ENCODE results near the gene CAMTA2.

The CAMTA2 gene

GRCh38 chr17:4966844-4967538, 20.5 kb downstream of the CAMTA2 start:
- peak; percentile 94 for DNase-seq

- DNase-seq = no peak
These were observed 22.0 kb downstream of the CAMTA2 start for GRCh38 chr17:4965311-4965986.

- DNase-seq = no peak
These were observed 27.1 kb downstream of the CAMTA2 start for GRCh38 chr17:4960279-4960922.

GRCh38 chr17:4959261-4959965, 28.1 kb downstream of the CAMTA2 start:
- no peak for DNase-seq

- DNase-seq = no peak
These were observed 29.4 kb downstream of the CAMTA2 start for GRCh38 chr17:4958102-4958501.

GRCh38 chr17:4956493-4957061, 30.9 kb downstream of the CAMTA2 start:
- peak; percentile 33 for DNase-seq

- DNase-seq = no peak
These were observed 32.4 kb downstream of the CAMTA2 start for GRCh38 chr17:4955091-4955490.

- no peak for DNase-seq
These were observed 34.0 kb downstream of the CAMTA2 start for GRCh38 chr17:4953451-4953961.

GRCh38 chr17:4951486-4951885, 36.0 kb downstream of the CAMTA2 start:
- no peak for DNase-seq

GRCh38 chr17:4950746-4951204, 36.7 kb downstream of the CAMTA2 start, which contains the start of gene ENO3:
Gene ENO3 (plus strand): TSS chr17:4951119. CDS start chr17:4951830, 711 bp downstream.
- DNase-seq = no peak

GRCh38 chr17:4950075-4950745, 37.3 kb downstream of the CAMTA2 start:
- no peak for DNase-seq

GRCh38 chr17:4949321-4950074, 38.0 kb downstream of the CAMTA2 start:
- DNase-seq = peak; percentile 78

- peak; percentile 68 for DNase-seq
These were observed 38.5 kb downstream of the CAMTA2 start for GRCh38 chr17:4948931-4949320.

- DNase-seq = peak; percentile 95
These were observed 39.1 kb downstream of the CAMTA2 start, which contains the start of gene PFN1 for GRCh38 chr17:4948166-4948930. Gene PFN1 (minus strand): TSS chr17:4948530. CDS start chr17:4948394, 136 bp downstream.

- DNase-seq = peak; percentile 59
These were observed 39.9 kb downstream of the CAMTA2 start for GRCh38 chr17:4947411-4948165.

GRCh38 chr17:4947010-4947410, 40.5 kb downstream of the CAMTA2 start:
- peak; percentile 46 for DNase-seq

- DNase-seq = no peak
These were observed 41.0 kb downstream of the CAMTA2 start for GRCh38 chr17:4946312-4946976.

GRCh38 chr17:4945944-4946280, 41.6 kb downstream of the CAMTA2 start:
- no peak for DNase-seq

All from stimulated activated naive CD4-positive, alpha-beta T cell treated with Interleukin-2 at 50 U/mL for 16 hours (primary cell).